ENCODE results near the gene MAP2K7.

DNA sequence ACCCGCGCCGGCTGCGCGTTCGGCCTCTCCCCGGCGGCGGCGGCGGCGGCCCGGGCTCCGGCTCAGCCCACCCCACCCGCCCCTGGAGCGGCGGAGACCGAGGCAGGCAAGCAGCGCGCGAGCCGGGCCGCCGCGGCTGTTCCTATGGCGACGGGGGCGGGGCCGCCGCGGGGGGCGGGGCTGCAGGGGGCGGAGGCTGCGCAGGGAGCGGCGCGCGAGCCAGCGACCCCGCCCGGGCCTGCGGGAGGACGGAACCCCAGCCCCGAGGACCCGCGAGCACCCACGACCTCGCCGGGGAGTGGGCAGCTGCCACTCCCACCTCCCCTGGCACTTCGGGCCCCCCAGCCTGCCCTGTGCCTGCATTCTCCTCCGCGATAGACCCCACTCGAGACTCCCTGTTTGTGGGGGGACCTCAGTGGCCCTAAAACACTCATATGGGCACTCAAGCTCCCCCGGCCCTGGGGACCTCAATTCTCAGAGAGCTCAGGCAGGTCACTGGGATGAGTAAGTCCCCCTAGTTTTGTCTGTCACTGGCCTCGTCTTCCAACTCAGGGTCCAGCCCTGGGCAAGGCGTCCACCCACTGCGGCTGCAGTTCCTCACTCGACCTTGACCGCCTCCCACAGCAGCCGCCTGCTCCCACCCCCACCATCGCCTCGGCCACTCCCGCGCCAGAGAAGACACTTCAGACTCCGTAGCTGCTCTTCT lies 22.5 kb downstream of the MAP2K7 start, which contains the start of gene CTXN1:
- TF ChIP-seq CTCF (conservative IDR thresholded peaks at IDR 0.05) = no peak
- no peak for TF ChIP-seq ZFX (IDR thresholded peaks at IDR 0.05)
